Neural cell (in vitro differentiated cells): ENCODE data around the gene CASP10. TPM values are rescaled to one million over a fixed set of nuclear protein-coding genes. Genes with fewer than 3 reads are reported as not detected.
"Not testable (repeated sequence)": the region's sequence is repeated elsewhere in the genome, so short reads cannot be mapped to it uniquely, and the experiment has no call there.

Experiments
- H2AFZ ChIP-seq: fragments of 200-600, 300-800 bp; sonication (generic), shearing (Covaris generic); 2 replicates; pipeline ENCODE4 v1.6.0; 2014; ENCODE audit warnings: low read depth, mild to moderate bottlenecking, antibody characterized with exemption, low read length, moderate library complexity
- H3F3A ChIP-seq: fragments of 200-600 bp; shearing (Covaris generic); 2 replicates; pipeline ENCODE4 v1.6.1; 2016; ENCODE audit warnings: mild to moderate bottlenecking, moderate library complexity, mixed read lengths, antibody characterized with exemption, low read length; ENCODE audit not compliant: insufficient read depth, poor library complexity, severe bottlenecking
- H3K27ac ChIP-seq: fragments of 200-600, 300-800 bp; sonication (generic), shearing (Covaris generic); 2 replicates; pipeline ENCODE4 v1.5.1; 2014; ENCODE audit warnings: mild to moderate bottlenecking, low read length, moderate library complexity
- H3K27me3 ChIP-seq: fragments of 300-800, 200-600 bp; sonication (generic), shearing (Covaris generic); 2 replicates; pipeline ENCODE4 v1.6.0; 2014; ENCODE audit warnings: mild to moderate bottlenecking, low read depth, low read length, moderate library complexity; ENCODE audit not compliant: insufficient read depth
- H3K36me3 ChIP-seq: fragments of 300-800, 200-600 bp; sonication (generic), shearing (Covaris generic); 2 replicates; pipeline ENCODE4 v1.5.1; 2014; ENCODE audit warnings: mild to moderate bottlenecking, antibody characterized with exemption, low read length, moderate library complexity; ENCODE audit not compliant: insufficient read depth
- H3K4me2 ChIP-seq: fragments of 300-800, 200-600 bp; sonication (generic), shearing (Covaris generic); 2 replicates; pipeline ENCODE4 v1.6.0; 2014; ENCODE audit warnings: mild to moderate bottlenecking, low read length
- H3K4me3 ChIP-seq: fragments of 300-800, 200-600 bp; sonication (generic), shearing (Covaris generic); 2 replicates; pipeline ENCODE4 v1.5.1; 2014; ENCODE audit warnings: mild to moderate bottlenecking, low read length, moderate library complexity
- H3K79me2 ChIP-seq: fragments of 200-600 bp; shearing (Covaris generic); replicated peaks from 2 replicates; pipeline ENCODE4 v1.6.0; 2014; ENCODE audit warnings: mild to moderate bottlenecking, low read length, moderate library complexity; ENCODE audit not compliant: insufficient read depth
- H3K9ac ChIP-seq: fragments of 300-800, 200-600 bp; sonication (generic), shearing (Covaris generic); 2 replicates; pipeline ENCODE4 v1.6.1; 2016; ENCODE audit warnings: mild to moderate bottlenecking, low read length, mixed read lengths
- H3K9me2 ChIP-seq: fragments of 200-600 bp; shearing (Covaris generic); 2 replicates; pipeline ENCODE4 v1.6.1; 2016; ENCODE audit warnings: mild to moderate bottlenecking, low read length, mixed read lengths; ENCODE audit not compliant: insufficient read depth
- H3K9me3 ChIP-seq: fragments of 200-600, 300-800 bp; sonication (generic), shearing (Covaris generic); 2 replicates; pipeline ENCODE4 v1.6.1; 2016; ENCODE audit warnings: mild to moderate bottlenecking, mixed run types, low read length, moderate library complexity, mixed read lengths
- H4K20me1 ChIP-seq: fragments of 200-600 bp; shearing (Covaris generic); 2 replicates; pipeline ENCODE4 v1.6.1; 2016; ENCODE audit warnings: mild to moderate bottlenecking, mixed run types; ENCODE audit not compliant: insufficient read depth
- CTCF ChIP-seq: fragments of 450-650 bp; IDR thresholded peaks from 2 replicates; pipeline ENCODE4 v1.5.1; 2014; ENCODE audit warnings: antibody characterized with exemption, mild to moderate bottlenecking, moderate library complexity; ENCODE audit not compliant: poor library complexity, severe bottlenecking
- EP300 ChIP-seq: fragments of 450-650 bp; conservative IDR thresholded peaks from 2 replicates; pipeline ENCODE4 v1.6.1; 2014; ENCODE audit warnings: antibody characterized with exemption, mild to moderate bottlenecking, moderate library complexity; ENCODE audit not compliant: poor library complexity, severe bottlenecking
- EZH2 ChIP-seq: fragments of 200-600, 300-800 bp; shearing (Covaris generic), sonication (generic); IDR thresholded peaks from 2 replicates; pipeline ENCODE4 v1.6.1; 2014; ENCODE audit warnings: antibody characterized with exemption, low read length, borderline replicate concordance, mild to moderate bottlenecking; ENCODE audit not compliant: insufficient read depth, poor library complexity, severe bottlenecking
- MXI1 ChIP-seq: fragments of 450-650 bp; conservative IDR thresholded peaks from 2 replicates; pipeline ENCODE4 v1.6.1; 2014; ENCODE audit warnings: antibody characterized with exemption, mild to moderate bottlenecking; ENCODE audit not compliant: poor library complexity, severe bottlenecking
- POLR2AphosphoS5 ChIP-seq: IDR thresholded peaks from 2 replicates; pipeline ENCODE4 v1.6.1; 2012
- RAD21 ChIP-seq: fragments of 450-650 bp; conservative IDR thresholded peaks from 2 replicates; pipeline ENCODE4 v1.6.1; 2014; ENCODE audit warnings: antibody characterized with exemption, mild to moderate bottlenecking, moderate library complexity
- REST ChIP-seq: IDR thresholded peaks from 2 replicates; pipeline ENCODE4 v1.6.1; 2012; ENCODE audit warnings: borderline replicate concordance
- SMC3 ChIP-seq: fragments of 450-650 bp; conservative IDR thresholded peaks from 2 replicates; pipeline ENCODE4 v1.6.1; 2014; ENCODE audit warnings: antibody characterized with exemption, mild to moderate bottlenecking, moderate library complexity; ENCODE audit not compliant: poor library complexity
- TAF1 ChIP-seq: IDR thresholded peaks from 2 replicates; pipeline ENCODE4 v1.6.1; 2012; ENCODE audit warnings: low read depth
- polyA plus RNA-seq: library from polyadenylated mRNA; depleted of rRNA; stranded (reverse); fragments of >200 nt; gene quantifications from 2 replicates; pipeline ENCODE4 v1.2.3, GENCODE V29; 2014

The CASP10 gene
- polyA plus RNA-seq, 1 donor from 2014 or later, result not detected

GRCh38 chr2:201237486-201238123 is 54.7 kb downstream of the CASP10 start:
- Histone ChIP-seq H2AFZ (no peak overlapping the region), H3K9ac (no peak overlapping the region), H3K27me3 (no peaks in the 10 kb centered on the region), H3K79me2 (no peaks in the 10 kb centered on the region), H3K27ac (no peak overlapping the region), H3K4me2 (no peak overlapping the region), H3F3A (no peaks in the 10 kb centered on the region), H3K4me3 (no peak overlapping the region), H3K9me3 (no peaks in the 10 kb centered on the region), H3K36me3 (no peaks in the 10 kb centered on the region), H3K9me2 (no peaks in the 10 kb centered on the region), H4K20me1 (no peaks in the 10 kb centered on the region)
- no peak for TF ChIP-seq SMC3
- no peak for TF ChIP-seq EZH2

GRCh38 chr2:201239167-201239935 is 56.4 kb downstream of the CASP10 start:
- not testable (repeated sequence) for H4K20me1 ChIP-seq, H3K79me2 ChIP-seq, H3K36me3 ChIP-seq, H3K27ac ChIP-seq, H3K9ac ChIP-seq, H3K27me3 ChIP-seq, H3K9me2 ChIP-seq, H3F3A ChIP-seq, H3K4me3 ChIP-seq, H3K4me2 ChIP-seq, H3K9me3 ChIP-seq, H2AFZ ChIP-seq

DNA sequence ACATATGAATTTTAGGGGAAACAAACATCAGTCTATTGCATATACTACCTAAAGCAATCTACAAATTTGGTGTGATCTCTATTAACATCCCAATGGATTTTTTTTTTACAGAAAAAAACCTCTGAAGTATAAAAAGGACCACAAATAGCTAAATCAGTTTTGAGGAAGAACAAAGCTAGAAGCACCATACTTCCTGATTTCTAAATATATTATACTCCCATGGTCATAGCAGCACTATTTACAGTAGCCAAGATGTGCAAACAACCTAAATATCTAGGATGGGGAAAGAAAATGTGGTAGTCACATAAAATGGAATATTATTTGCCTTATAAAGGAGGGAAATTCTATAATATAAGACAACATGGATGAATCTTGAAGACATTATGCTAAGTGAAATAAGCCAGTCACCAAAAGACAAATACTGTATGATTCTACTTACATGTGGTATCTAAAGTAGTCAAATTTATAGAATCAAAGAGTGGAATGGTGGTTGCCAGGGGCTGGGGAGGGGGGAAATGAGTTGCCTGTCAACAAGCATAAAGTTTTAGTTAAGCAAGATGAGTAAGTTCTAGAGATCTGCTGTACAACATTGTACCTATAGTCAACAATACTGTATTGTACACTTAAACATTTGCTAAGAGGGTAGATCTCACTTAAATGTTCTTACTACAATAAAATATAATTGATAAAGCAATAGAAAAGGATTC is 59.8 kb downstream of the CASP10 start:
- Histone ChIP-seq H3K79me2 (no peaks in the 10 kb centered on the region), H3K27me3 (no peaks in the 10 kb centered on the region), H3K9ac (no peak overlapping the region), H4K20me1 (no peaks in the 10 kb centered on the region), H3K4me3 (no peak overlapping the region), H3K27ac (no peak overlapping the region), H3K36me3 (no peaks in the 10 kb centered on the region), H2AFZ (no peak overlapping the region), H3K4me2 (no peak overlapping the region), H3K9me3 (no peaks in the 10 kb centered on the region), H3K9me2 (no peaks in the 10 kb centered on the region), H3F3A (no peaks in the 10 kb centered on the region)
- TF ChIP-seq EZH2 (no peak), TAF1 (no peak), POLR2AphosphoS5 (no peak), MXI1 (no peak), REST (no peak), CTCF (no peak), EP300 (no peak), SMC3 (no peak), RAD21 (no peak)
